ENCODE measurements around the gene CYP26B1. TPM values are rescaled to one million over a fixed set of nuclear protein-coding genes. Genes with fewer than 3 reads are reported as not detected.

CYP26B1 gene
- total RNA-seq, 1 experiment from 2014 or later = 1.8 TPM

DNA sequence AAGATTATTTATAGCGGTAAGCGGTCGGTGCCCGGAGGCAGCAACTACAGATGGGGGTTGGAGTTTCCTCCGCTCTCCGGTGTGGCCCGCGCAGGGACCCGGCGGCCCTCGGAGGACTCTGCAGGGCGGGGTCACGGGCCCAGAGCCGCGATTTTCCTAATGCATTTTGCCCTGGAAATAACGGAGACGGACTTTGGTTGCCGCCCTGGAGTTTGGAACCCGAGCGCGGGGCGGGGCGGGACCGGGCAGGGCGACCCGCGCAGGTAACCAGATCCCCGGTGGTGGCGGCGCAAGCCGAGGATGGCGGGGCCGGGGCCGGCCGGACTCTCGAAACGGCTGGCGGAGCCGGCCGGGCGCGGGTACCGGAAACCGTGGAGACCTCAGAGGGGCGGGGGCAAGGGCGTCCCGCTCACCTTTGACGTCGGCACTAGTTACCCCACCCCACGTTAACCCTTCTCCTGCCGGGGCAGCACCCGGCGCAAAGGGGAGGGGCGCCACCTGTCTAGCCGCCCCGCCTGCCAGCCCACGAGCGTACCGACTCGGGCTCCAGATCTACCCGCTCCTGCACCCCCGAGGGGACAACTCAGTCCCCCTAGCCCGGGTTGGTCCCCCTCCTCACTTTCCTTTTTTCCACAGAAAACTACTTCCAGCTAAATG, 2.9 kb downstream of the CYP26B1 start:
- peak; percentile 61 for DNase-seq (ENCODE audit: low read depth, low spot score)
- in situ Hi-C loops (cut with HindIII; ENCODE audit: low pct_unique_long_range_greater_than_20kb, low sequenced_read_pairs) = no loop called here

- in situ Hi-C loops (cut with HindIII; ENCODE audit: low pct_unique_long_range_greater_than_20kb, low sequenced_read_pairs) = no loop called here
- DNase-seq (ENCODE audit: low read depth, low spot score) = no peak
Observed at GRCh38 chr2:72144274-72144631, 3.4 kb downstream of the CYP26B1 start.

DNA sequence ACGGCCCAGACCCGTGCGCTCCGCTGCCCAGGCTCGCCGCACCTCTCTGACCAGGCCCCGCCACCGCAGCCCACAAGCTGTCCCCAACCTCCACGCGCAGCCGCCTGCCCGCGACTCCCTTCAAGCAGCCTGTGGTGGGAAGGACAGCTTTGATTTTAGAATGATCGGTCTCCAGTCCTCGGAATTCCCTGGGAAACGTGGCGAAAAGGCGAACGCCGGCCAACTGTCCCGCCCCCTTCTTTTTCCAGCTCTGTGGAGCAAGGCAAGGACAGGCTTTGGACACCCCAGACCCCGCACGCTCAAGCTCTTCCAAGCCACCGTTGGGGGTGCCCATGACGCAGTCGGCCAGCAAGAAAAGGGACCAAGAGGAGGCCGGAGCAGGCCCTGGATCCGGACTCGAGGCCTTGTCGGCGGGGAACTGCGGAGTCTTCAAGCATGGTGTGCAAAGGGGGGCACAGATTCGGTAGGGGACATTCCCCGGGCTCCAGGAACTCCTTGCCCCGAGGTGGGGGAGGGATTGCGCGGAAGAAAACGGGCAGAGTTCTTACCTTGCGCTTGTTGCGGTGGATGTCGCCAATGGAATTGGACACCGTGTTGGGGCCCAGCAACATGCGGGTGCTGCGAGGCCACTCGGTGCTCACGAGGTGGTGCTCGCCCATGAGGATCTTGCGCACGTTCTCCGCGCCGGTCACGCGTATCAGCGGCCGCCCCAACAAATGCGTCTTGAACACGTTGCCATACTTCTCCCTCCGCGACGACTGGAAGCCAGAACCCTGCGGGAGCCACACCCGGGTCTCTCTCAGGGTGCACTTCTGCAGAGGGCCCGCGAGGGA, 4.0 kb downstream of the CYP26B1 start:
- in situ Hi-C loops (cut with HindIII; ENCODE audit: low pct_unique_long_range_greater_than_20kb, low sequenced_read_pairs) = no loop called here
- DNase-seq (ENCODE audit: low read depth, low spot score) = no peak

GRCh38 chr2:72142570-72143440, 4.9 kb downstream of the CYP26B1 start:
- DNase-seq (ENCODE audit: low read depth, low spot score) = no peak
- in situ Hi-C loops (cut with HindIII; ENCODE audit: low pct_unique_long_range_greater_than_20kb, low sequenced_read_pairs) = no loop called here

DNA sequence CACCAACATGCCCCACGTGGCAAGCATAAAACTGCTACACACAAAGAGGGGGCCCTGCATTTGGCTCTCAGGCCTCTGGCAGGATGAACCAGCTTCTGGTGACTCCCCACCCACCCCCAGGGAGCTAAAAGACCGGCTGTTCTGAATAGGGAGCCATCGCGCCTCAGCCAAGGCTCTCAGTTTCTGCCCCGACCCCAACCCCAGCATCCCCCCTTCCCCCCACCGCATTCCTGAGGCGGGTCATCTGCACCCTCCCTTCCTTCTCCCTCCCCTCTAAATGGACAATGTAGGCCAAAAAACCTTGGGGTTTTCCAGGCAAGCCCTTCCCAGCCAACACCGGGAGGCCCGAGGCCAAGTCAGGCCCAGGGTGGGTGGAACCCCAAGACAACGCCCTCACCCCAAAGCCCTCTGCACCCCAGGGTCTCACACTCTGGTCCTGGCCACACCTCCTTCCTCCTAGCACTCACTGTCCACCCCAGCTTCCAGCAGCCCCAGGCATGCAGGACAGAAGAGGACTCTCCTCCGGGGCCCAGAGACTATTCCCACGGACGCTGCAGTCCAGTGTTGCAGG, 5.7 kb downstream of the CYP26B1 start:
- in situ Hi-C loops (cut with HindIII; ENCODE audit: low pct_unique_long_range_greater_than_20kb, low sequenced_read_pairs) = no loop called here
- no peak for DNase-seq (ENCODE audit: low read depth, low spot score)

DNA sequence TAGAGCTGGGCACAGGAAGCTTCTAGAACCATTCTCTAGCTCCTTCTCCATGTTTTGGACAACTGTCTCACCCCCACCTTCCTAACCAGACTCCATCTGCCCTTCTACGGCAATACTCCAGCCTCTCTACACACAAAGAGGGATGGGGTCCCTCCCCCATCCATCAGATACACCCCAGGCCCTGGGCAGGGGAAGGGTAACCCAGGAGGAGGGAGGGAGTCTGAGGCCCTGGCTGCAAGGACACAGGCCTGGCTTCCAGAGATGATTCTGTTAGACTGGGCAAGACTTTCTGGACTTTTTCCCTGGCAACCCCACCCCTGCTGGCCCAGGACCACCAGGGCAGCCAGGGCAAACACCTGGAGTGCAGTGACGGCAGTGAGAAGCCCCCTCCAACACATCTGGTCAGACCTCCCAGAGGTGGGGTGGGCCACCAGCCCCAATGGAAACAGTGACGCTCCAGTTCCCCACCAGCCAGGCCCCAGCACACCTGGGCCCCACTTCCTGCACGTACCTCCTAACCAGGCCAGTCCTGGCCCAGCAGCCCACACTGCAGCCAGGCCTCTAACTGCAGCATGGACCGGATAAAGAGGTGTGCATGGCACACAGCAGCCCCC, 6.5 kb downstream of the CYP26B1 start:
- in situ Hi-C loops (cut with HindIII; ENCODE audit: low pct_unique_long_range_greater_than_20kb, low sequenced_read_pairs) = no loop called here

DNA sequence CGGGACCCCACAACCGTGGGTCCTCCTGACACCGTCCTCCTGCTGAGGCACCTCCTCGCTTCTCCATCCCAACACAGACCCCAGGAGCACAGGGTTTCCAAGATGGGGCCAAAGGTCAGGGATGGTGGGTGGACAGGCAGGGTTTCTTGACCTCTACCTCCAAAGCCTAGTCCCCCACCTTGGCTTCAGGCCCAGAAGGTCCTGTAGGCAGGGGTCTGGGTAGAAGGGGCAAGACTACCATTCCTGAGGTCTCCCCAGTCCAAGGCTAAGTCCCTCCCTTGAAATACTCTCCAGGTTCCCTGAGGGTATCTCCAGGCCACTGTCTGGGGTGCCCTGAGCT, 7.1 kb downstream of the CYP26B1 start:
- in situ Hi-C loops (cut with HindIII; ENCODE audit: low pct_unique_long_range_greater_than_20kb, low sequenced_read_pairs) = no loop called here
- no peak for DNase-seq (ENCODE audit: low read depth, low spot score)

More for the DNA sequence above, 6.5 kb downstream of the CYP26B1 start:
- DNase-seq (ENCODE audit: low read depth, low spot score) = no peak

GRCh38 chr2:72139874-72140620, 7.6 kb downstream of the CYP26B1 start:
- in situ Hi-C loops (cut with HindIII; ENCODE audit: low pct_unique_long_range_greater_than_20kb, low sequenced_read_pairs) = no loop called here
- DNase-seq (ENCODE audit: low read depth, low spot score) = no peak

GRCh38 chr2:72139471-72139873, 8.2 kb downstream of the CYP26B1 start:
- in situ Hi-C loops (cut with HindIII; ENCODE audit: low pct_unique_long_range_greater_than_20kb, low sequenced_read_pairs) = no loop called here
- DNase-seq (ENCODE audit: low read depth, low spot score) = no peak

- no peak for DNase-seq (ENCODE audit: low read depth, low spot score)
- in situ Hi-C loops (cut with HindIII; ENCODE audit: low pct_unique_long_range_greater_than_20kb, low sequenced_read_pairs) = no loop called here
Observed at GRCh38 chr2:72138921-72139381, 8.7 kb downstream of the CYP26B1 start.

DNA sequence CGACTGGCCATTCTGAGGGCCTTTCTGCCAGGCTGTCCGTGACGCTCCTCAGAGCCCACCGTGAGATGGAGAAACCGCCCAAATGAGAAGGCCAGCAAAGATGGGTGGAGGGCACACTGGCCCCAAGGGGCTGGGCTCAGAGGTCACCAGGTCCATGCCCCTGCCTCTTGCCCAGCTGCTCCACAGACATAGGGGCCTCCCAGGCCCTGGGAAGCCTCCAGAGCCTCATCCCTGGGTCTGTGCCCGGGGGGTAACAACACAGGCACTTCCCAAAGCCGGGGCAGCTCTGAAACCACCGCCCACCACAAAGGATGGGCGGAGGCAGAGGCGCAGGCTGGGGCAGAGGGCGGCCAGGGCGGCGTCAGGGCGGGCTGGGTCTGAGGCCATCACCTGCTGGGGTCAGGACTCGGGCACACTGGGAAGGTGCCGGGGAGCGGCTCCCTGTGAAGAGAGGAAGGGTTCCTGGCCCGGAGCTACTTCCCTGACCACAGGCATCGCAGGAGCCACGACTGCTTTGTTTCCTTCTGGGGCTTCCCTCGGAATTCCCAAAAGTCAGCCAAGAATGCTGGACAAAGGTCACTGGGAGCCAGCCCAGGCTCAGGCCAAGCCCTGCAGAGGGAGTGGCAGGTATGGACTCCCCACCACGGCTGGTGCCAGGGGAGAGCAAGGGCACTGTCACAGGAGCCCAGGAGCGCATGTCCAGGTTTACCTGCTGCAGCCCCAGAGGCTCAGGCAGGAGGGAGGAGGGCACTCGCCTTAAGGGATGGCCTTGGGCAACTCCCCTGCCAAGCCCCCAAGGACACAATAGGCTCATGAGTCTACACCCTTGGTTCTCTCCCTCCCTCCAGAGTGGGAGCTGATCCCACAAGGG, 9.4 kb downstream of the CYP26B1 start:
- in situ Hi-C loops (cut with HindIII; ENCODE audit: low pct_unique_long_range_greater_than_20kb, low sequenced_read_pairs) = no loop called here
- no peak for DNase-seq (ENCODE audit: low read depth, low spot score)

DNA sequence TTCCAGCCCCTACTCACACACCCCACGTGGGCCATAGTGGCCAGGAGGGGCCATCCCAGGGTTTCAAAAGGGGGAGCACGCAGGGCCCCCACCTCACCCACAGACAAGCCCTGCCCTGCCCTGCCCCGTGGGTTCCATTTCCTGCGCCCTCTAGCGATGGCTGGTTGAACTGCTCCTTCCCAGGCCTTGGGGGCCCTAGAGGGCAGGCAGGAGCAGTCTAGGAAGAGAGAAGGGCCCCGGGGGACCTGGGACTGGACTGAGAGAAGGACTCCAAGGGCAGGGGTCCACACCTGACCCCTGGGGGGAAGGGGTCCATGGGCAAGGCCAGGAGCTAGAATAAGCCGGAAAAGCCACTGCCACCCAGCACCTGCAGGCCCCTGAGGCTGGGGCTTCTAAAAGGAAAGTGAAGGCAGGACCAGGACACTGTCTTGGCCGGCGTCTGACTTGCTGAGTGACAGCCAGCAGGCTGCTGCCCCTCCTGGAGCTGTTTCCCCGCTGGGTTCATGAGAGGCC, 10.1 kb downstream of the CYP26B1 start:
- in situ Hi-C loops (cut with HindIII; ENCODE audit: low pct_unique_long_range_greater_than_20kb, low sequenced_read_pairs) = no loop called here
- peak; percentile 75 for DNase-seq (ENCODE audit: low read depth, low spot score)

- in situ Hi-C loops (cut with HindIII; ENCODE audit: low pct_unique_long_range_greater_than_20kb, low sequenced_read_pairs) = no loop called here
- no peak for DNase-seq (ENCODE audit: low read depth, low spot score)
Observed at GRCh38 chr2:72136933-72137497, 10.6 kb downstream of the CYP26B1 start.

DNA sequence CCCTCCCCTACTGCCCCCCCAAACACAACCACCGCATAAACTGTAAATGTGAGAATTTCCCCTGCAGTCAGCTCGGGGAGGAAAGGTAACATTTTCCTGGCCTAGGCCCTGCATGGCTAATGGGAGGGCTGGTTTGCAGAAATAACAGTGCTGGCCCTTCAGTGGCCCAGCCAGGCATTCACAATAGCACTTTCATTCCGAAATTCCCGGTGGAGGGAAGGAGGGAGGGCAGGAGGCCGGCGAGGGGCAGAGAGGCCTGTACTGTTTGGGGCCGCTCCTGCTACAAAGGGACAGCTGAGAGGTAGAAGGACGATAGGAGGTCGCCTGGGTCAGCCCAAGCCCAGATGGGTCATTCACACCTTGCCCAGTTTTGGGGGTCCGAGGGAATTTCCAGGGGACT, 11.3 kb downstream of the CYP26B1 start:
- in situ Hi-C loops (cut with HindIII; ENCODE audit: low pct_unique_long_range_greater_than_20kb, low sequenced_read_pairs) = no loop called here
- DNase-seq (ENCODE audit: low read depth, low spot score) = peak; percentile 86

- DNase-seq (ENCODE audit: low read depth, low spot score) = no peak
- in situ Hi-C loops (cut with HindIII; ENCODE audit: low pct_unique_long_range_greater_than_20kb, low sequenced_read_pairs) = no loop called here
Observed at GRCh38 chr2:72135921-72136320, 11.7 kb downstream of the CYP26B1 start.

Measured in SK-MEL-5 (cell line).